Glutamatergic neuron (in vitro differentiated cells): ENCODE data around the gene ALG5. TPM values are rescaled to one million over a fixed set of nuclear protein-coding genes. Genes with fewer than 3 reads are reported as not detected.

Source experiments
- total RNA-seq: library from RNA; stranded (reverse); fragmentation: NEBNext Ultra II Directional; extraction: Animal tissue kit (Norgen Biotek cat#: 25700); gene quantifications from one replicate; pipeline ENCODE4 v1.2.1, GENCODE V29; 2021; ENCODE audit not compliant: unreplicated experiment

The ALG5 gene
- total RNA-seq, 1 donor from 2014 or later: 25.5 TPM

Other genes starting within 250 kb of the ALG5 start
- gene RFXAP, start 180.1 kb downstream of the ALG5 start, total RNA-seq: 4.8 TPM
- 43.6 TPM for gene SMAD9, start 79.1 kb downstream of the ALG5 start, total RNA-seq
- gene EXOSC8, start 1.4 kb upstream of the ALG5 start, total RNA-seq: 49.0 TPM
- gene SUPT20H, start 60.3 kb upstream of the ALG5 start, total RNA-seq: 115 TPM
- gene CSNK1A1L, start 106.3 kb upstream of the ALG5 start, total RNA-seq: not detected